K562 (cell line): ENCODE measurements around the gene EPOP.

Experiments
- CHD1 ChIP-seq: fragments of 200-600 bp; sonication (generic); IDR thresholded peaks from one replicate; pipeline ENCODE4 v1.6.1; 2012; ENCODE audit warnings: mild to moderate bottlenecking, moderate library complexity, low read length, inconsistent platforms
- FOXA1 ChIP-seq: fragments of 450-650 bp; IDR thresholded peaks from 2 replicates; pipeline ENCODE4 v1.6.1; 2016; ENCODE audit warnings: mild to moderate bottlenecking, borderline replicate concordance
- HINFP ChIP-seq: fragments of 450-650 bp; conservative IDR thresholded peaks from 2 replicates; pipeline ENCODE4 v1.6.1; 2016; ENCODE audit warnings: missing genetic modification characterization, low read depth, mild to moderate bottlenecking, control low read depth, missing compliant biosample characterization
- MAFK ChIP-seq: IDR thresholded peaks from 2 replicates; pipeline ENCODE4 v1.6.1; 2011; ENCODE audit warnings: low read length, improper control_type of control experiment
- MAX ChIP-seq: sonication (generic); formaldehyde crosslinking; IDR thresholded peaks from 2 replicates; pipeline ENCODE4 v1.9.0; 2022; ENCODE audit warnings: mild to moderate bottlenecking, missing genetic modification reagents
- PRPF4 ChIP-seq: fragments of 200-400 bp; formaldehyde crosslinking; IDR thresholded peaks from one replicate; pipeline ENCODE4 v1.6.1; 2017; ENCODE audit warnings: low read length, low read depth, mild to moderate bottlenecking; ENCODE audit not compliant: insufficient read depth, poor library complexity, severe bottlenecking
- SNAPC5 ChIP-seq: fragments of 250-450 bp; sonication (Bioruptor Pico); IDR thresholded peaks from 2 replicates; pipeline ENCODE4 v1.8.0; 2021; ENCODE audit warnings: moderate library complexity, mild to moderate bottlenecking, inconsistent platforms
- SRF ChIP-seq, 2 experiments: fragments of 250-450, 450-650 bp in 1 of 2; sonication (Bioruptor Pico) in 1 of 2; sonication (generic) in 1 of 2; formaldehyde crosslinking; IDR thresholded peaks; 2 replicates each; pipeline versions ENCODE4 v1.5.0 to v1.5.1; 2020 to 2022; ENCODE audit warnings: mild to moderate bottlenecking in 1 of 2, missing genetic modification reagents in 1 of 2
- TAF1 ChIP-seq: IDR thresholded peaks from 2 replicates; pipeline ENCODE4 v1.6.1; 2011; ENCODE audit warnings: mild to moderate bottlenecking, low read length, moderate library complexity; ENCODE audit not compliant: insufficient read depth, control insufficient read depth, severe bottlenecking; ENCODE audit errors: extremely low read depth
- TEAD4 ChIP-seq, 2 experiments: sonication (generic) in 1 of 2; formaldehyde crosslinking in 1 of 2; IDR thresholded peaks; 2 replicates each; pipeline versions ENCODE4 v1.6.1 to v1.8.0; 2012 to 2022; ENCODE audit warnings: borderline replicate concordance in 1 of 2, inconsistent platforms in 1 of 2, low read length in 1 of 2, mild to moderate bottlenecking in 1 of 2, missing genetic modification reagents in 1 of 2
- TF ChIP-seq, protein P1 (sequence below), 3 experiments: IDR thresholded peaks in 2 of 3; conservative IDR thresholded peaks in 1 of 3; 2 replicates each; pipeline ENCODE4 v1.5.1; 2011 to 2012; ENCODE audit warnings: low read length in 3 of 3, mild to moderate bottlenecking in 3 of 3, control low read depth in 2 of 3, improper control_type of control experiment in 1 of 3, inconsistent platforms in 1 of 3, low read depth in 1 of 3, mixed read lengths in 1 of 3, moderate library complexity in 1 of 3; ENCODE audit not compliant: insufficient read depth in 2 of 3

DNA sequence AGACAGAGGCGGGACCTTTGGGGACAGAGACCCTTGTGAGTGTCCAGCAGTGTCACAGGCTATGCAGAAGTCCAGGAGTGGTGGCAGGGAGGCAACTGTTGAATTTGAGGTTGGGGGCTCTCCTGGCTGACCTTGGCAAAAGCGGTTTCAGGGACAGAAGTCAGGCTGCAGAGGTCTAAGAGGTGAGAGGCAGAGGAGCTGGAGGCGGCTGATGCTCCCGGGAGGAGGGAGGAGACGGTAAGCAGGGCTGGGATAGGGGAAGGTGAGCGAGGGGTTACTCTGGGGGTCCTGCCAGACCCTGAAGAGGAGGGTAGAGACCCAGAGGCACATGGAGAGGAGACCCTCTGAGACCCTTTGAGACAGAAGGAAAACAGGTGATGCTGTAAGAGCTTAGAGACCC is 5.2 kb downstream of the EPOP start:
- TF ChIP-seq FOXA1 (no peak), PRPF4 (no peak), SRF (CRISPR knock-in tag; IDR thresholded peaks at IDR 0.05) (no peak), HINFP (no peak), SNAPC5 (CRISPR knock-in tag) (no peak), CHD1 (no peak), MAX (no peak), TEAD4 (IDR thresholded peaks at IDR 0.05; ENCODE audit: low read length) (no peak), TEAD4 (CRISPR knock-in tag; IDR thresholded peaks at IDR 0.05; ENCODE audit: borderline replicate concordance) (no peak), MAFK (no peak), TAF1 (no peak)
- TF ChIP-seq, protein P1, sequence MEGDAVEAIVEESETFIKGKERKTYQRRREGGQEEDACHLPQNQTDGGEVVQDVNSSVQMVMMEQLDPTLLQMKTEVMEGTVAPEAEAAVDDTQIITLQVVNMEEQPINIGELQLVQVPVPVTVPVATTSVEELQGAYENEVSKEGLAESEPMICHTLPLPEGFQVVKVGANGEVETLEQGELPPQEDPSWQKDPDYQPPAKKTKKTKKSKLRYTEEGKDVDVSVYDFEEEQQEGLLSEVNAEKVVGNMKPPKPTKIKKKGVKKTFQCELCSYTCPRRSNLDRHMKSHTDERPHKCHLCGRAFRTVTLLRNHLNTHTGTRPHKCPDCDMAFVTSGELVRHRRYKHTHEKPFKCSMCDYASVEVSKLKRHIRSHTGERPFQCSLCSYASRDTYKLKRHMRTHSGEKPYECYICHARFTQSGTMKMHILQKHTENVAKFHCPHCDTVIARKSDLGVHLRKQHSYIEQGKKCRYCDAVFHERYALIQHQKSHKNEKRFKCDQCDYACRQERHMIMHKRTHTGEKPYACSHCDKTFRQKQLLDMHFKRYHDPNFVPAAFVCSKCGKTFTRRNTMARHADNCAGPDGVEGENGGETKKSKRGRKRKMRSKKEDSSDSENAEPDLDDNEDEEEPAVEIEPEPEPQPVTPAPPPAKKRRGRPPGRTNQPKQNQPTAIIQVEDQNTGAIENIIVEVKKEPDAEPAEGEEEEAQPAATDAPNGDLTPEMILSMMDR (IDR thresholded peaks at IDR 0.05 in 2 of 3, conservative IDR thresholded peaks at IDR 0.05 in 1 of 3; ENCODE audit: insufficient read depth in 2 of 3, low read depth in 1 of 3, low read length in 3 of 3): no peak
